Vagina (tissue), 2 donors: ENCODE results near the gene LAMB4.

Experiments used
- CTCF ChIP-seq, 3 experiments: fragments of 450-650 bp in 2 of 3; fragments of 200-600 bp in 1 of 3; sonication (generic) in 1 of 3; IDR thresholded peaks; one replicate each; pipeline ENCODE4 v1.5.1; 2017 to 2019; ENCODE audit warnings: antibody characterized with exemption in 3 of 3, mild to moderate bottlenecking in 2 of 3, moderate library complexity in 2 of 3
- POLR2A ChIP-seq, 2 donors: fragments of 450-650 bp; IDR thresholded peaks; one replicate each; pipeline ENCODE4 v1.6.1; 2017; ENCODE audit warnings: antibody characterized with exemption in 2 of 2, mild to moderate bottlenecking in 2 of 2, moderate library complexity in 2 of 2

GRCh38 chr7:108109221-108109908 lies 20.8 kb downstream of the LAMB4 start:
- TF ChIP-seq CTCF (IDR thresholded peaks at IDR 0.05), result no peak
- no peak for TF ChIP-seq POLR2A (IDR thresholded peaks at IDR 0.05)
